HL-60/S4 treated with phorbol 12-myristate 13-acetate at 8.2 ng/mL for 4 days and 3 days (cell line): ENCODE measurements around the gene ADM2.

ENCODE experiments used
- in situ Hi-C: fragments of 300-500 bp; cut with MboI; formaldehyde crosslinking; loops from 2 replicates; pipeline ENCODE4 v1.15.0; 2022; ENCODE audit warnings: low sequenced_read_pairs

ADM2 gene

DNA sequence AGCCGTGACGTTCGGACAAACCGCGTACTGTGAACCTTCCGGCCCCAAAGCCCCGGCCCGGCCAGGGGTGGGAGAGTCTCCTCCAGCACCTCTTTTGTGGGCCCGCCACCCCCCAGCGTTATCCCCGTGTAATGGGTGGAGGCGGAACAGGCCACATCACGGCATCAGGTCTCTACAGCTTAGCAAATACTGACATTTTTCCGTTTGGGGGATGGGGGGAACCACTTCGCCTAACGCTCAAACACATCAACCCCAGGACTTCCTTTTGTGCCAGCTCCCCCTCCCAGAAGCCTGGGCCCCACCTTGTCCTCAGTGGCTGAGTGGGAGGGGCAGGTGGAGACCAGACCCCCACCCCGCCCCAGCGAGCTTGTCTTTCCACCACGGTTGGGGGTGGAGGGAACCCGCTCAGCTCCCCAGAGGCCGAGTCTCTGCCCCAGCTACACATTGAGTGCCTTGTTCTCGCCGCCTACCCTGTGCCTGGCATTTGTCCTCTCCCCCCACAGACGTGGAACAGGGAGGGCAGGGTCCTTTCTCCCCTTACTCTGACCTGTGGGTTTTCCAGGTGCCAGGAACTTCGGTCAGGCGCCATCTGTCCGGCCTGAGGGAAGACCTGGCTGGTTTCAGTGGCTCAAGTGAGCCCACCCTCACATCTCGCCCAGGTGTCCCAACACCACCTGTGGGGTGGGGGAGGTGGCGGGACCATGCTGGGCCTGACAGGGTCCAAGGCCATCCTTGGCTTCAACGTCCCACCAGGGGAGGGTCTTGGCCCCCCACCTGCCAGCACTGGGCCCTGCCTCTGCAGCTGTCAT, 36.1 kb upstream of the ADM2 start:
- in situ Hi-C loops, result no loop called here

DNA sequence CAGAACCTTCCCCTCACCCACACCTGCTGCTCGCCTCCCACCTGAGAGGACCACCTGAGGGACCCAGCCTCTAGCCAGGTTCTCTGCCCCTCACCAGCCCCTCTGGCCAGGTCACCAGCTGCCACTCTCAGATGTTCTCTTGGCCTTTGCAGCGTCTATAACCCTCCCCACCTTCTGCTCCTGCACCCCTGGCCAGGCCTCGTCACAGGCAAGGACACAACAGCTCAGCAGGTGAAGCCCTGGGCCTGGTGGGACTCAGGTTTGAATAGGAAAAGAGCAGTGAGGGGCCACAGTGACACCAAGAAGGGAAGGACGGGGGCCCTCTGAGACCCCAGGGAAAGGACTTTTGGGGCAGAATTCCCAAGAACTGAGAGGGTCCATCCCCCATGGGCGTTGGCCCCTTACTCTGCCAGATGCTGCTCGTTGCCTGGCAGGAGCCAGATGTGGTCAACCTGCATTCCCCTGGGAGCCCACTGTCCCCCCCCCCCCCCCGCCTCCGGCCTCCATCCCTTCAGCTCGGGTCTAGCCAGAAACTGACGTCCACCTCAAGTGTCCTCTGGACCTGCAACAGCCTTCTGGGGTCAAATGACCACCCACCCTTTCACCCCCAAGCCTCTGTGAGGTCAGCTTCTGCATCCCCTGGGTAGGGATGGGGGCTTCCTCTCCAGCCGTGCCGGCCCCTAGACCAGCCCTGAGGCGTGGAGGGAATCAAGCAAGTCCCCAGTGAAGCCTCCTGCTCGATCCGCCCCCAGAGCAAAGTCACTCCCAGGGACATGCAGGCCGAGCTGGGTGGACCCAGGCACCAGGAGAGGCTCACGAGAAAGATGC, 35.2 kb upstream of the ADM2 start:
- in situ Hi-C loops, result no loop called here

DNA sequence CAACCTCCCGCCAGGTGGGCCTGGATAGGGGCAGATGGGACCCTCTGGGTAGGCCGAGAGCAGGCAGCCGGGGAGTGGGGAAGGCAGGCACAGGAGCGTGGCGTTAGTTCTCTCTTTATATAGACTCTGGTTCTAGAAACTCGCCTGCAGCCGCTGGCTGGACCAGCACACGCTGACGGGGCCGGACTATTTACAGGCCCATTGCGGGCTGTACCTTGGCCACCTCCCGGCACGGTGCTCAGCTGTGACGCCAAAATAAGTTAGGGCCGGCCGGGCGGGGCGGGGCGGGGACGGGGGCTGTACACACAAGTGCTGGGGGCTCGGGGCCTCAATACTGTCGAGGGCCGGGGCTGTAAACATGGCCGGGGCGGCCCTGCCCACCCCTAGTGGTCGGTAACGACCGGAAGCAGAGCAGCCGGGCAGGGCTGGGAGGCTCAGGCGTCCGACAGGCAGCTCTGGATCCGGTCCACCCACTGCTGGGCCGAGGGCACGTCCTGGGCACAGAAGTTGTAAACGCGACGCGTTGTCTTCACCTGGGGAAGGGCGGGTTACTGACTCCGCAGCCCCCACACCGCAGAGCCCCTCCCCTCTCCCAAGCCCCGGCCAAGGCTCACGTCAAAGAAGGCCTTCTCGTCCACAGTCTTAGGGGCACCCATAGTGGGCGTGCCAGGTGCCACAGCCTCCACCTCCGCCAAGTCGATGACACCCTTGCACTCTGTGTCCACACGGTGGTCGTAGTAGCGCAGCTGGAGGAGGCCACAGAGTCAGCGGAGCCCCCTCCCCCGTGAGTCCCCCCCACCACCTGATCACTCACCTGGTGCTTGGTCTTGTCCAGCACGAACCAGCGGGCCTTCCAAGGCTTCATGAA, 34.4 kb upstream of the ADM2 start:
- in situ Hi-C loops, result no loop called here

DNA sequence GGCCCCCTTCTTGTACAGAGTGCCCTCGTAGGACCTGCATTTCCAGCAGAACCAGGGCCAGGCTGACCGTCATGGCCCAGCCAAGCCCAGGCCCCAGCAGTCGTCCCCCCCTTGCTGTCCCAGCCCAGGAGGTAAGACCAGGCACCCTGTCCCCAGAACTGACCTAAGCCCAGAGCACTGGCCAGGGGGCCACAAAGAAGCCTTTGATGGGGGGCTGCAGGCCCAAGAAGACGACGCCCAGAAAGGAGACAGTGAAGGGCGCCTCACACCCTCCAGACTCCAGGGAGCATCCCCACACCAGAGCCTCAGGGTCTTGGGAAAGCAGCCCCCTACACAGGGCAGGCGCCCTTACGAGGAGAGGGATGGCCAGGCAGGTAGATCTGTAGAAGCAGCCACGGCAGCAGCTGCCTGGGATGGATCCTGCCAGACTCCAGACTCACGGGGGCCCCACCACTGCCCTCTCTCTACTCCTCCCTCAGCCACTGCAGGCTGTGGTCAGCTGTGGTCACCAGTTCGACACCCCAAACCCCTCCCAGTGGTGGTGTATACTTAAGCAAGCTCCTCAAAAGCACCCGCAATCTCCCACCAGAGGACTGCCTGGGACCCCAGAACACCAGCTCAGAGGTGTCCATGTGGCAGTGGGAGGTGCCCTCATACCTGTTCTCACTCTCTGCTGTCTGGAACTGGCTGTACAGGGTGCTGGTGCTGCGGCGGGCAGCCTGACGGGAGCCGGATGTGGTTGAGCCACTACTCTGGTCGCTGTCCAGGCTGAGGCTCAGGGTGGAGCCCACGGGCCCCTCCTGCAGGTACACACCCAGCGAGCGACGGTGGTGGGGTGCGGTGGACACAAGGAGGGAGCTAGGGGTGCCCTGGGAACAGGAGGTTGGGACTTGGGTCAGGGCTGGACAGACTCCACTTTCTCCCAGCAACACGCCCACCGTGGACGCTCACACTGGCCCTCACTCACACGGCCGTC, 33.5 kb upstream of the ADM2 start:
- in situ Hi-C loops, result no loop called here

DNA sequence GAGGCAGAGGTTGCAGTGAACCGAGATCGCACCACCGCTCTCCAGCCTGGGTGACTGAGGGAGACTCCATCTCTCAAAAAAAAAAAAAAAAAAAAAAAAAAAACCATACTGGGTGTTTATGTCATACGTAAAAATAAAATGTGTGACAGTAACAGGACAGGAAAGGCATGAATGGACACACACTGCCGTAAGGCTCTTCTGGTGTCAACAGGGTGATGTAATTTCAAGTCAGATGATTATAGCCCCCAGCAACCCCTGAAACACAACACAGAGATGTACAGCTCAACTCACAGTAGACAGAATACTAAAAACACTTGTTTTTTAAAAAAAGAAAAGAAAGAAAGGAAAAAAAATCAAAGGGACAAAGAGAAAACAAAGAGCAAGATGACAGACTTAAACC, 28.7 kb upstream of the ADM2 start:
- in situ Hi-C loops, result no loop called here

DNA sequence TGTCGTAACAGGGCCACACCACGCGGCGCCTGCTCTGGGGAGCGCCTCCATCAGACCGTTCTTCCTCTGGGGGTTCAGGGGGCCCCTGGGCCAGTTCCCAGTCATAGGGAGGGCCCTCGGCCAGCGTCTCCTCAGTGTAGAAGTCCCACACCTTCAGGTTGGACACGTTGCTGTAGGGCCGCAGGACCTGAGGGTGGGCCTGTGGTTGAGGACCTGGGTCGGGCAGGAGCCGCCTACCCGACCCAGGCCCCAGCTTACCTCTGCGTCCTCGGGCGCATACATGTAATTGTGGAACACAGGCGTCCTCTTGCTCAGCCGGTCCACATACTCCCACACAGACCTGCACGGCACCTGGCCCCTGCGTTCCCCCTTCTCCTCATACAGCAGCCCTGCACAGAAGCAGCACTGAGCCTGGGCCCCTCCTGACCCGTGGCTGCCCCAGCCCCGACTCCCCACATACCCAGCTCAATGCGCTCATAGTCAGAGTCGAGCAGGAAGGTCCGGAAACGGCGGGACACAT, 26.7 kb upstream of the ADM2 start:
- in situ Hi-C loops, result no loop called here

DNA sequence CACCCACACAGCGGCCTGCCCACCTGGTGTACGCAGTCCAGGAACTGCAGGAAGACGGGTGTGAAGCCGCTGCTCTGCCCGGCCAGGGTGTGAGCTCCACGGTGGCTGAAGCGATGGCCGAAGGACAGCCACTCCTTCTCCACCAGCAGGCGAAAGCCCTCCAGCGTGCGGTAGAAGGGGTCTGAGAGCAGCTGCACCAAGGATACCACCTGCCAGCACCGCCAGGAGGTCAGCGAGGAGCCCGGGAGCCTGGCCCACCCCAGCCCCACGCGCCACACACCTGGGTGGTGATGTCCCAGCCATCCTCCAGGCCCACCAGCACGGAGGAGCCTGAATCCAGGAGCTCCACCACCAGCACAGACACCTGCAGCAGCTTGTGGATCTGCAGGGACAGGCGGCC, 26.1 kb upstream of the ADM2 start:
- in situ Hi-C loops, result no loop called here

DNA sequence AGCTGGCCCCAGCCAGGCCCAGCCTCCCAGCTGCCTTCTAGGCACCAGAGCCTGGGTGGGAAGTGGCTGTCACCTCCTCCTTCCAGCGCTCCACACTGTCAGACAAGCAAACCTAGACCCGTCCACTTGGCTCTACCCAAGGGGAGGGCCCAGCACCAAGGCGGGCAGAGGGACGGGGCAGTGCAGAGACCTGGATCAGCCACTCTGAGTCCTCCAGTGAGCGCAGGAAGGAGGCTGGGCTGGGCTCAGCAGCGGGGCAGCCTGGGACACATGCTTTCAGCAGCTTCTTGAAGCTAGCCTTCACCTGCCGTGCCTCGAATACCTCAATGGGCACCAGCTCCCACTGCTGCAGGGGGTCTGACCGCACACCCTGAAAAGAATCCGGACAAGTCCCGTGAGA, 25.3 kb upstream of the ADM2 start:
- in situ Hi-C loops, result no loop called here

DNA sequence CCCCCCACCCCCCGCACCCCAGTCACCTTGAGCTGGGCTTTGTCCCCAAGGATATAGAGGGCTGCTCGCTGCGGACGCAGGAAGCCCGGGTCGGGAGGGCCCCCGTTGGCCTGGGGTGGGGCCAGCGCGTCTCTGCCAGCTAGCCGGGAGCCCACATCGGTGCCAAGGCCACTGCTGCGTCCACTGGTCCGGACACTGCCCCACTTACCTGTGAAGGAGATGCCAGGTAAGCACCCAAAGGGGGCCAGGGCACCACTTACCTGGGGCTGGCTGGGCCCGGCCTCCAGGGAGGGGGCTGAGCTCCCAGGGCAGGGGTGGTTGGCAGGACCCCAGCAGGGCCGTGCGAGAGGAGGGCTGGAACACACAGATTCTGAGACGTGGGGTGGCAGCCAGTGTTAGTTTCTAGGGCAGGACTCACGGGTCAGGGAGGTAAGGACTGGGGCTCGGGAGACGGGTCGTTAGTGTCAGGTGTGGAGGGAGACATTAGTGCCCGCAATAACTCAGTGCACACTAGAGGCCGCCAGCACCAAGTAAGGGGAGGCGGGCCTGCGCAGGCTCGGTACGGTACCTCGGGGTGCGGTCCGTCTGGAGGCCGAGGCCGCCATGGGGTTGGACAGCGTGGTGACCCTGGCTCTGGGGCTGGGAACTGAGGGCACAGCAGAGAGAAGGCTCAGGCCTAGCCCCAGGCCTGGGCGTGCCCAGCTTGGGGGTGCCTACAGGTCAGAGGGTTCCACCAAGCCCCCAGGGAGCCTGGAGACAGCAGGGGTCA, 24.7 kb upstream of the ADM2 start:
- in situ Hi-C loops, result no loop called here

DNA sequence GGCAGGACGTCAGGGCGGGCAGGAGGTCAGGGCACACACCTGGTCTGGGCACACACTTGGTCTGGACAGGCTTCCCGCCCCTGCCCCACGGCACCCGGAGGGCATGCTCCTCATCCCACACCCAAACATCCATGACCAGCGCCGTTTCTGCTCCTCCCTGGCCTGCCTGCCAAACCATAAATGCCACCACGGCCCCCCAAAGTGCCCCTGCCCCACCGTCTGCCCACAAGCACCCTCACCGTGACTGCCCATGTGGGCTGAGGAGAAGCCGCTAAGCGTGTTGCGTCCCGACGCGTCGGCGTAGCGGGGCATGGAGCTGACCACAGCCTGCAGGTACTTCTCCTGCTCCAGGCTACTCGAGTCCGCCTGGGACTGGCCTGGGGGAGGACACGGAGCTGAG, 22.3 kb upstream of the ADM2 start:
- in situ Hi-C loops, result no loop called here

DNA sequence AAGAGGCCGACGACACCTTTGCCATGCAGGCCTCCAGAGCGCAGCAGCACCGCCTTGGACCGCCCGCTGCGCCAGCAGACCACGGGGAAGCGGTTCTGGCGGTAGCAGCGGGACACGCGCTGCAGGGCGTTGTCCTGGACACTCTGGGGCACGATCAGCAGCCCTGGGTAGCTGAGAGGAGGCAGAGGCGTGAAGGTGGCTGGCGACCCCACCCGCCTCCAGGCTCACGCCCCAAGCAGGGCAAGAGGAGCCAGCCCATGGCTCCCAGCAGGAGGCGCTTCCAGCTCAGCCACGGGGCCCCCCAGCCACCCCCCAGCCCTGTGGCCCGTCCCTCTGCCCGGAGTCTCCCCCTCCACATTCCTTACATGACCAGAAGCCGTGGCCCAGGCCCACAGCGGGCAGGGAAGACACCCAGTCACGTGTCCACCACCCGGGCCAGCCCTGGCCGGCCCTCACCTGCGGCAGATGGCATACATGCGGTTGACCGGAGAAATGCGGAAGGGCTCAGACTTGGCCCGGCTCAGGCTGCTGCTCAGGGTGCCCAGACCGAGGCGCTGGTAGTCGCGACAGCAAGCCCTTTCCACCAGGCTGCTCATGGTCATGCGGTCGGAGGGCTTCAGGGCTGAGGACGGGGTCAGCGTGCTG, 21.7 kb upstream of the ADM2 start:
- in situ Hi-C loops, result no loop called here

DNA sequence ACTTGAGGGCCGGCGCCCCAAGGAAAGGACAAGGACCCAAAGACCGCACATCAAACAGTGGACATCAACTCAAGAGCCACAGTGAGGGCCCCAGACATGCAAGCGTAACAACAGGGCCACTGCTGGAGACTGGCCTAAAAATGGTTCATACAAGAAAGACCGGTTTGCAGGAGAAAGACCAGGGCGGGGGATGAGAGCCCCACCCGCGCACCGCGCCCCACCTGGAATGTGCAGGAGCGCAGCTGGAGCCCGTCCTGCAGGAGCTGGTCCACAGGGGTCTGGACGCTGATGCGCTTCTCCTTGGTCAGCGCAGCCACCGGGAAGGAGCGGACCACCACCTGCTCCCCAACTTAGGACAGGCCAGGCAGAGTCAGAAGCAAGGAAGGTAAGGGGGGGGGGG, 20.4 kb upstream of the ADM2 start:
- in situ Hi-C loops, result no loop called here

DNA sequence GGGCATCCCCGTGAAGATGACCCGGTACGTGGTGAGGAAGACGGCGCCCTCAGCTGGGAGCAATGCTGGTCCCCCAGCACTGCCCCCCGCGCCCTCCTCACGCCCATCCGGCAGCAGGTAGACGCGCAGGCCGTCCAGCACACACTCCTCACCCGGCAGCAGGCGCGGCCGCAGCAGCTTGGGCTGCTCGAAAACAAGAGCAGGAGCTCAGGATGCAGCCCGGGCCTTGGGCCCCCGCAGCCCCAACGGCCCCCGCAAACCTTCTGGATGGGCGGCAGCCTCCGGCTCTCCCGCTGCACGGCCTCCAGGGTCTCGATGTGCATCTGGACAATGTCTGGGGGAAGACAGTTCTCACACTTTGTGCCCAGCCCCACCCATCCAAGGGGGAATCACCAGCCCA, 19.8 kb upstream of the ADM2 start:
- in situ Hi-C loops, result no loop called here

DNA sequence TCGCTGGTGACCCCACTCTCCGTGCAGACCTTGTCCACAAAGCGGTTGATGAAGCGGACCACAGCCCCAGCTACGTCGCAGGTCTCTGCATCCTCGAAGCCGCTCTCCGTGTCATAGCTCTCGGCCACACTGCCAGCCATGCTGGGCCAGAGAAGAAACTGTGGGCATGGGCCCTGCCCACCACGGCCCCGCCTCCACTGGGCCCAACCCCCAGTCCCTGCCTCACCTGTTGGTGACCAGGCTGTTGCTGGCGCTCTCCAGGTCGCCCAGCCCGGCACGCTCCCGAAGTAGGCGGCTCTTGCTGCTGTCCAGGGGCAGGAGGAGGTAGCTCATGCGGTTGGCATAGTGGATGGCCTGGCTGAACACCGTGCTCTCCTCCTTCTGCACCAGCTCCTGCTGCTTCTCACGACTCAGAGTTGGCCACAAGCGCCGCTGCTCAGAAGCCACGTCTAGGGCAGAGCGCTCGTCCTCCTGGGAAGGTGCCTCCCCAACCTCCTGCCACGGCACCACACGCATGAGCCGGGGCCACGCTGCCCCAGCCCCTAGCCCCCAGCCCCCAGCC, 19.3 kb upstream of the ADM2 start:
- in situ Hi-C loops, result no loop called here

DNA sequence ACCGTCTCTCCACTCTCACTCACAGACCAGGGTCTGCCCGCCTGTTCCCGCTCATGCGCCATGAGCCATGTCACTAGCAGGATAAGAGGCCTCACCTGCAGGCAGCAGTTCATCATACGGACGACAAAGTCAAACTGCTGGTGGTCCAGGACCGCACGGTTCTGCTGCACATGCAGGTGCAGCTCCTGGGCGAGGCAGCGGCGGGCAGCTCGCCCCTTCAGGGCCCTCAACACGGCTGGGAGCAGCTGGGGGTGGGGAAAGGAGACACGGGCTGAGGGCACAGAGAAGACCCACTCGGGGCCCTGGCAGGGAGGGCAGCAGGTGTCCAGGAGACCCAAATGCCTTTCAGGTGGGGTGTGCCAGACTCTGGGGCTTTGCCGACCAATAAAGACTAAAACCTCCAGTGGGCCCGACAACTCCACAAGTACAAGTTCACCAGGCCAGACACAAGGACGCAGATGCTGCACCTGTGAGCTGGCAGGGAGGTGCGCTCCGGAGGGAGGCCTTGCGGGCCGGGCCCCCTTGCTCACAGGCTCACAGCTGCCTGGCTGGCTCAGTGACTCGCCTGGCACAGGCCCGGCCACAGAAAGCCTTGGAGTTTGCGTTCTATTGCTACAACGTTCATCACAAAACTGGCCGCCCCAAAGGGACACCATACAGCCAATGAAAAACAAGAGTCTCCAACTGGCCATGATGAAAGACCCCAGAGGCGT, 18.0 kb upstream of the ADM2 start:
- in situ Hi-C loops, result no loop called here

DNA sequence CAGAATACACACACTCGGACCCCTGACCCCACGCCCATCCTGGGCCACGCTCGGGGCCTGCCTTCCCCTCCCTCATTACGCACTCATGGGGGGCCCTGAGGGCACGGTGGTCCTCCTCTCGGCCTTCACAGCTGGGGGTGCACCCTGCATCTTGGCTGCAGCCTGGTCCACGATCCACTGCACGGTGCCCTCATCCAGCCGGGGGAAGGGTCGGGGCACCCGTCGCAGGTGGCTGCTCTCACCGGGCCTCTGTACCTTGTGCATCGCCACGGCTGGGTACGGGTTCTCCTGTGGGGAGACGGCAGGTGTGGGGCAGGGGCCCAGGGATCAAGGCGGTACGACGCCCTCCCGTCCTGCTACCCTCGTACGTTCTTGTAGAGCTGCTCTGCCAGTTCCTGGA, 16.9 kb upstream of the ADM2 start:
- in situ Hi-C loops, result no loop called here

DNA sequence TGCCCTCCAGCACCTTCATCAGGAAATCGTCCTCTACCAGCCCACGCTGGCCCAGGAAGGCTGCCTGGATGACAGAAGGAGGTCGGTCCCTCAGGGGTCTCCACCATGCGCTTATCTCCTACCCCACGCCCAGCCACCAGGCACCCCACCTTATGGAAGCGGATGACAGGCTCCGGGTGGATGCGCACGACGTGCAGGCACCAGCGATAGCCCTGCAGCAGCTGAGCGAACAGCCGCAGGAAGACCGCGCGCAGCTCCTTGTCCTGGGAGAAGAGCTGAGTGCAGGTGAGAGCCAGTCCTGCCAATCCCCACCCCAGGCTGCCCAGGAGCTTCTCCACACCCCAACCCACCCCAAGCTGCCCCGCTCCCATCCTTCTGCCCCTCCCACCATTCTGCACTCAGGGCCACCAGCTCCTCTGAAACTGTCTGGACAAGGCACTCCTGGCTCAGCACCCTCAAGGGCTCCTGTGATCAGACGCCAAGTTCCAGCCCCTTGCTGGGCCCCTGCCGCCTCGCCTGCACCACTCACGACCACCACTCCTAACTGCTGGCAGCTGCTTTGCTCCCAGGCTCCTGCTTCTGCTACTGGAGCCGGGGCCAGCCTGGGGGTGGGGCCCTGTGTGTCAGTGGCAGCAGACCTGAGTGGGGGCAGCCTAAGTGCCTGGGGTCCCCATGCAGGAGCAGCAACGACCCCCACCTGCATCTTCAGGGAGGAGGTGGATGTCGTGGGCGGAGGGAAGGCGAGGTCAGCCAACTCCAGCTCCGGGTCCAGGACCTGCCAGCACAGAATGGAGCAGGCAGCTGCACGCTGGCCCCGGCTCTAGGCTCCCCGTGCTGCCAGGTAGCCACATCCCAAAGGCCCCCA, 16.0 kb upstream of the ADM2 start:
- in situ Hi-C loops, result no loop called here
